ENCODE results near the gene RAMP1.

DNA sequence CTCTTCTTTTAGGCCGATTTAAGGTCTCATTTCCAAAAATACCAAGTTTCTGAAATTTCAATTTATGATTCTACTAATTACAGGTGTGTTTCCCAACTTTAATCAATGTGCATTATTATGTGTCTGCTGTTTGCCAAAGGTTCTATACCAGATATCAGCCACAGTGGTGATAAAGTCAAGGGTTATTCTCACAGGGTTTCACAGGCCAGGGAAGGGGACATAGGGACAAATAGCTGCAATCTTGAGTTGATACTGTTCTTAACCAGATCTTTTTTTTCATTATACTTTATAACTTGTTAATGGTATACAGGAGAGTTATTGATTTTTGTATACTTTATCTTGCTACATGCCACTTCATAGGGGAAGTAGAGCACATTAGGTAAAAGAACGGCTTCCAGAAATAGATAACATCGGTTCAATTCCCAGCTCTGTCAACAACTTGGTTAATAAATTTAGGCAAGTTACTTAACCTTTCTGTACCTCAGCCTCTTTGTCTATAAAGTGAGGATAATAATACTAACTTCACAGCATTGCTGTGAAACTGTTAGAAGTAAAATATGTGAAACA is 31.9 kb upstream of the RAMP1 start:
- TF ChIP-seq, protein P1, sequence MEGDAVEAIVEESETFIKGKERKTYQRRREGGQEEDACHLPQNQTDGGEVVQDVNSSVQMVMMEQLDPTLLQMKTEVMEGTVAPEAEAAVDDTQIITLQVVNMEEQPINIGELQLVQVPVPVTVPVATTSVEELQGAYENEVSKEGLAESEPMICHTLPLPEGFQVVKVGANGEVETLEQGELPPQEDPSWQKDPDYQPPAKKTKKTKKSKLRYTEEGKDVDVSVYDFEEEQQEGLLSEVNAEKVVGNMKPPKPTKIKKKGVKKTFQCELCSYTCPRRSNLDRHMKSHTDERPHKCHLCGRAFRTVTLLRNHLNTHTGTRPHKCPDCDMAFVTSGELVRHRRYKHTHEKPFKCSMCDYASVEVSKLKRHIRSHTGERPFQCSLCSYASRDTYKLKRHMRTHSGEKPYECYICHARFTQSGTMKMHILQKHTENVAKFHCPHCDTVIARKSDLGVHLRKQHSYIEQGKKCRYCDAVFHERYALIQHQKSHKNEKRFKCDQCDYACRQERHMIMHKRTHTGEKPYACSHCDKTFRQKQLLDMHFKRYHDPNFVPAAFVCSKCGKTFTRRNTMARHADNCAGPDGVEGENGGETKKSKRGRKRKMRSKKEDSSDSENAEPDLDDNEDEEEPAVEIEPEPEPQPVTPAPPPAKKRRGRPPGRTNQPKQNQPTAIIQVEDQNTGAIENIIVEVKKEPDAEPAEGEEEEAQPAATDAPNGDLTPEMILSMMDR (IDR thresholded peaks at IDR 0.05): no peak
- TF ChIP-seq POLR2A (IDR thresholded peaks at IDR 0.05): no peak

Data from right lobe of liver (tissue), 4 donors.